Measurements from ENCODE around the gene RUNX1. TPM values are rescaled to one million over a fixed set of nuclear protein-coding genes. Genes with fewer than 3 reads are reported as not detected.

RUNX1 gene
- total and polyA plus RNA-seq, 7 donors = 8.7 to 230 (median 30.1) TPM

- Histone ChIP-seq H3K4me1 (no peaks in the 10 kb centered on the region), H3K4me3 (no peak overlapping the region), H3K36me3 (ENCODE audit: insufficient read depth in 1 of 2, low read depth in 1 of 2) (no peaks in the 10 kb centered on the region), H3K27me3 (ENCODE audit: insufficient read depth in 3 of 3, low read length in 2 of 3) (no peaks in the 10 kb centered on the region), H3K9me3 (no peaks in the 10 kb centered on the region), H3K27ac (no peak overlapping the region)
- 94 to 97% (median 96%) methylated on average over 5 of the region's 5 CpGs for WGBS, 3 donors
- no peak for TF ChIP-seq CTCF (IDR thresholded peaks at IDR 0.05)
- no peak for ATAC-seq
- intact Hi-C loops (cut with DNase I) = no loop called here
- no peak for DNase-seq
Observed at GRCh38 chr21:35093514-35093913, 44.4 kb upstream of the RUNX1 start.

- intact Hi-C loops (cut with DNase I) = no loop called here
- no peaks in the 10 kb centered on the region for H3K27me3 ChIP-seq (ENCODE audit: insufficient read depth in 3 of 3, low read length in 2 of 3)
- 91 to 96% (median 94%) methylated on average over 3 of the region's 3 CpGs for WGBS, 3 donors
- no peak overlapping the region for H3K4me3 ChIP-seq
- DNase-seq (no peak), ATAC-seq (no peak)
- H3K9me3 ChIP-seq = no peaks in the 10 kb centered on the region
- no peaks in the 10 kb centered on the region for H3K36me3 ChIP-seq (ENCODE audit: insufficient read depth in 1 of 2, low read depth in 1 of 2)
- no peak for TF ChIP-seq CTCF (IDR thresholded peaks at IDR 0.05)
- no peak overlapping the region for H3K27ac ChIP-seq
- H3K4me1 ChIP-seq = no peaks in the 10 kb centered on the region
Observed at GRCh38 chr21:35091496-35091895, 42.4 kb upstream of the RUNX1 start.

- H3K27ac ChIP-seq = no peak overlapping the region
- no peaks in the 10 kb centered on the region for H3K4me1 ChIP-seq
- no peak for ATAC-seq
- DNase-seq = no peak
- no peak for TF ChIP-seq CTCF (IDR thresholded peaks at IDR 0.05)
- no peak overlapping the region for H3K4me3 ChIP-seq
- 60 to 71% (median 67%) methylated on average over 4 of the region's 4 CpGs for WGBS, 3 donors
- H3K27me3 ChIP-seq (ENCODE audit: insufficient read depth in 3 of 3, low read length in 2 of 3) = no peaks in the 10 kb centered on the region
- H3K9me3 ChIP-seq = no peaks in the 10 kb centered on the region
- H3K36me3 ChIP-seq (ENCODE audit: insufficient read depth in 1 of 2, low read depth in 1 of 2) = no peaks in the 10 kb centered on the region
- intact Hi-C loops (cut with DNase I) = no loop called here
Observed at GRCh38 chr21:35090403-35090802, 41.3 kb upstream of the RUNX1 start.

- no peak for DNase-seq
- ATAC-seq = no peak
- Histone ChIP-seq H3K4me3 (no peak overlapping the region), H3K4me1 (no peaks in the 10 kb centered on the region), H3K9me3 (no peaks in the 10 kb centered on the region), H3K27me3 (ENCODE audit: insufficient read depth in 3 of 3, low read length in 2 of 3) (no peaks in the 10 kb centered on the region), H3K36me3 (ENCODE audit: insufficient read depth in 1 of 2, low read depth in 1 of 2) (no peaks in the 10 kb centered on the region), H3K27ac (no peak overlapping the region)
- no peak for TF ChIP-seq CTCF (IDR thresholded peaks at IDR 0.05)
- WGBS, 3 donors = 61 to 68% (median 63%) methylated on average over 2 of the region's 2 CpGs
- intact Hi-C loops (cut with DNase I) = no loop called here
Observed at GRCh38 chr21:35088319-35088771, 39.2 kb upstream of the RUNX1 start.

- WGBS, 3 donors = 63 to 83% (median 64%) methylated on average over 2 of the region's 2 CpGs
- TF ChIP-seq CTCF (IDR thresholded peaks at IDR 0.05) = no peak
- no peak overlapping the region for H3K27ac ChIP-seq
Observed at GRCh38 chr21:35086357-35086756, 37.3 kb upstream of the RUNX1 start.

More at GRCh38 chr21:35086357-35086756, 37.3 kb upstream of the RUNX1 start:
- Histone ChIP-seq H3K4me1 (no peaks in the 10 kb centered on the region), H3K4me3 (no peak overlapping the region), H3K9me3 (no peaks in the 10 kb centered on the region), H3K27me3 (ENCODE audit: insufficient read depth in 3 of 3, low read length in 2 of 3) (no peaks in the 10 kb centered on the region), H3K36me3 (ENCODE audit: insufficient read depth in 1 of 2, low read depth in 1 of 2) (no peaks in the 10 kb centered on the region)
- intact Hi-C loops (cut with DNase I) = no loop called here
- DNase-seq (no peak), ATAC-seq (no peak)

Measured in psoas muscle (tissue), 8 donors.